CD4-positive, alpha-beta T cell treated with Interleukin-12 subunit alpha and Interleukin-12 subunit beta, for 1 hour (primary cell): ENCODE measurements around the gene CORIN.
A peak's percentile ranks its signal among the peaks of the same experiment; 100 is the strongest.
"Not testable (repeated sequence)": the region's sequence is repeated elsewhere in the genome, so short reads cannot be mapped to it uniquely, and the experiment has no call there.

Source experiments
- DNase-seq: peaks from one replicate; pipeline ENCODE4 v3.0.0-alpha.2; 2020

The CORIN gene

DNA sequence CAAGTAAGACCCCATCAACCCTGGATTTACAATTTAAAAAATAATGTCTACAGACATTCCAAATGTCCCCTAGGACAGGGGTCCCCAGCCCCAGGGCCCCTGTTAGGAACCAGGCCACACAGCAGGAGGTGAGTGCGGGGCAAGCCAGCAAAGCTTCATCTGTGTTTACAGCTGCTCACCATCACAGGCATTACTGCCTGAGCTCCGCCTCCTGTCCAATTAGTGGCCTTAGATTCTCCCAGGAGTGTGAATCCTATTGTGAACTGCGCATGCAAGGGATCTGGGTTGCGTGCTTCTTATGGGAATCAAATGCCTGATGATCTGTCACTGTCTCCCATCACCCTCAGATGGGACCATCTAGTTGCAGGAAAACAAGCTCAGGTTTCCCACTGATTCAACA is 206.7 kb downstream of the CORIN start:
- no peak for DNase-seq

DNA sequence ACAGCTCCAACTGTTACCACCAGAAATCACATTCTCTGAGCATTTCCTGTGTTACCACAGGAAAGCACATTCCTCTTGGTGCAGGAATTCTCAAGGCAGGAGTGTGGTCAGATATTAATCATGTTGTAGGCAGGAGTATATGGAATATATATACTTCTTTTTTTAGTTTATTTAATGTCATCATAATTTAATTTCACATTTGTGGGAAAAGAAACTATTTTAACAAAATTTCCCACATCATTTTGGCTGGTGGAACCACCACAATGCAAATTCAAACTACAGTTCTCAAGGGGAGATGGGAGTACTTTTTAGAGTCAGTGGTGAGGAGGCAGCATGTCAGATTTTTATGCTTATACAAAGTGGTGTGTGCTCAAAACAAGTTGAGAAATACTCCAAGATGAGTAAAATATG is 213.8 kb downstream of the CORIN start:
- DNase-seq, result no peak

DNA sequence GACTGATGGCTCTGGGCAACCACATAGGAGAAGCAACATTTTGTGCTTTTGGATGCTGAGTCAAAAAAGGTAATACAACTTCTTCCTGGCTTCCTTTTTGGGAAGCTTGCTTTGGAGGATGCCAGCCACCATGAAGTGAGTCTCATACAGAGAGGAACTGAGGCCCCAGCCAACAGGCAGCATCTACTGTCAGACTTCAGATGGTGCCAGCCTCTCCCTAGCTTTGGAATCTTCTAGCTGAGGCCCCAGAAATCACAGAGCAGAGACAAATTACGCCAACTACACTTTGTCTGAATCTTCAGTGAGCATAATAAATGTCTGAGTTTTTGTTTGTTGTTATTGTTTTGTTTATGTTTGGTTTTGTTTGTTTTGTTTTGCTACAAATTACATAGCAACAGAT is 216.7 kb downstream of the CORIN start:
- DNase-seq, result no peak

DNA sequence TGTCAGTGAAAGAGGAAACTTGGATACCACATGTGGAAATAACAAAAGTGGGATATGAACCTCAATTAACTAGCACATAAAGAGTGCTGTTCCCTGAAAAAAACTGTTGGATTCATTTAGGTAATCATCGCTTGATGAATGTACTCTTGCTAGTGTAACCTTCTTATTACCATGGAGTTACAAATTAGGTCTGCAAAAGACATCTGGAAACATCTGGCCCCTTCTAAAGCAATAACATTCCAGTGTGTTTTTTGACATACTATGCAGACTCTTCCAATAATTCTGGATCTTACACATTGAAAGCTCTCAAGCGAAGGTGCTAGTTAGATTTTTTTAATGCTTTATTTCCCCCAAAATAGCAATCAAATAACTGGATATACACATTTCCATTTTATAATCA is 218.2 kb downstream of the CORIN start:
- DNase-seq, result no peak

DNA sequence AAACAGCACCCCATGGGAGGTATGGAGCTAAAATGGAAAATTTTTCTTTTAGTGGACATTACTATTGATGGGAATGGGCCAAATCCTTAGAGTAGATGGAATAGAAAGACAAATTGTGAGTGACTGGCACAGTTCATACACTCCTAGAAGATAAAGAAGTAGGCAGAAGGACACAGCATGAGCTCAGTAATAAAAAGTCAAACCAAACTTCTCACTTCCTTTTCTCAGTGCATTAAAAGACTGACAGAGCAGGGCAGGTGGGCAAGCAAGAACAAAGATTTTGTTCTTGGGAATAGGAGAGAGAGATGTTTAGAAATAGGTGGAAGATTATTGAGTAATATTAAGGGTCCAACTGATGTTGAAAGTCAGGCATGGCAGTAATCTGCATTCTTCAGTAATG is 220.3 kb downstream of the CORIN start:
- DNase-seq, result no peak

DNA sequence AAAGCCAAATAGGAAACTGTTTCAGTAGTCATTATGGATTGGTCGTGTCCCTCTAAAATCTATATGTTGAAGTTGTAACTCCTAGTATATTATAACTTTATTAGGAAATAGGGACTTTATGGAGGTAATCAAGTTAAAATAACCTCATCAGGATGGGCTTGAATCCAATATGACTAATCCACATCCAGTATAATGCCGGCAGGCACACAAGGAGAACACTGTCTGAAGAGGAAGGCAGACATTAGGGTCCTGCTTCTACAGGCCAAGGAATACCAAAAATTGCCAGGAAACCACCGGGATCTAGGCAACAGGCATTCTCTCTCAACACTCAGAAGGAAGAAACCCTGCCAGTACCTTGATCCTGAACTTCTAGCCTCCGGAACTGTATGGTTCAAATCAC is 222.5 kb downstream of the CORIN start:
- DNase-seq, result no peak

DNA sequence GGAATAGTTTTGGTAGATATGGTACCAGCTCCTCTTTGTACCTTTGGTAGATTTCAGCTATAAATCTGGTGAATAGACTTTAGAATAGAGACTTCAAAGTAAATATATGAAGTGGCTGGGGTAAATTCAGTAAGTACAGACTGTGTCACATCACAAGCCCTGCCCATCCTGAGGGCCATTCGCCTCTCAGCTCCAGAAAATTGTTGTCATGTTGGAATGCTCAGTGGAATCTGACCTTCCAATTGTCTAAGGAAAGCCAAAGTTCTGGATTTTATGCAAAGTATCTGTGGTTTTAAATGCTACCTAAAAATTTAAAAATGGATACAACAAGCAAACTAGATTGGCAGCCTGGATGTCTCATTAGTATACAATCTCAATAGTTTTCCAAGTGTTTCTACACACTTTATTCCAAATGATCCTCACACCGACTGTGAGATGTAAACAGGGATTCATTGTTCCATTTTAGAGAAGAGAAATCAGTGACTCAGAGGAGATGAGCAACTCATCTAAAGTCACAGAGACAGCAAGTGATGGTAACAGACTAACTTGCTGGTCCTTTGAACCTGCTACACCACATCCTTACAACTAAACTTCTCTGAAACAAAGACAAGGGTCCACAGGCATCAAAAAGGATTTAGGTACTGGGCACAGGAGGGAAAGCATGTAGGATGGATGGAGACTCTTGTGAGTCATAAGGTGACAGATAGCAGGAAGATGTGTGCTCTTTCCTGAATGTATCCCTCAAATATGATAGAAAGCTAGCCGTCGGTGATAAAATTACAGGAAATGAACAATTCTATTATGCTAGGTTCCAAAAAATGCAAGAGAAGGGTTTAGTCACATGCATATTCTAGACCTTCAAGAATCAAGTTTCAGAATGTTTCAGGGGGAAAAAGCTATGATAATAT is 225.5 kb downstream of the CORIN start:
- DNase-seq, result no peak

DNA sequence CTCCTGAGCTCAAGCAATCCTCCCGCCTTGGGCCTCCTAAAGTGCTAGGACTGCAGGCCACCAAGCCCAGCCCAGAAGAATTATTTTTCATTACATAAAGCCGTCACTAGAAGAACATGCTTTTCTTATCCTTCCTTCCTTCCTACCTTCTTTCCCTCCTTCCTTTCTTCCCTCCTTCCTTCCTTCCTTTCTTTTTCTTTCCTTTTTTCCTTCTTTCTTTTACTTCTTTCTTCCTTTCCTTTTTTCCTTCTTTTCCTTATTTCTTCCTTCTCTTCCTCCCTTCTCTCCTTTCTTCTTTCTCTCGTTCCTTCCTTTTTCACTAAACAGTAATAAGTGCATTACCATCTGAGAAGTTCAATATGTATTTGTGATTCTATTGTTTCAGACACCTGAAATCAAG is 231.4 kb downstream of the CORIN start:
- DNase-seq, result no peak

DNA sequence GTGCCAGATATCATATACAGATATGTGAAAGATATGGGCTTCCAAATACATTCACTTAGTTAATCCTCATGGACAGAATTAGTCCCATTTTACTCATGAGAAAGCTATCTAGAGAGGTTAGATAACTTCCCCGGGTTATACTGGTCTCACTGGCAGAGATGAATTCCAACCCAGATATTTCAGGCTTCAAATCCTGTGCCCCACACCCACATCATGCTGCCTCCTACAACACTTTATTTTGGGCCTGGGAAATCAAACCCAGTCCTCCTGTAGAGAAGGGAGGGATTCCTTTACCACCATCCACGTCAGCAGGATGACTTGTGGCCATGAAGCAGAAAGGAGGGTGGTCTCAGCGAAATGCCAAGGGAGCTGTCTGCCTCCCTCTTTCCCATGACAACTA is 239.0 kb downstream of the CORIN start:
- DNase-seq, result no peak

DNA sequence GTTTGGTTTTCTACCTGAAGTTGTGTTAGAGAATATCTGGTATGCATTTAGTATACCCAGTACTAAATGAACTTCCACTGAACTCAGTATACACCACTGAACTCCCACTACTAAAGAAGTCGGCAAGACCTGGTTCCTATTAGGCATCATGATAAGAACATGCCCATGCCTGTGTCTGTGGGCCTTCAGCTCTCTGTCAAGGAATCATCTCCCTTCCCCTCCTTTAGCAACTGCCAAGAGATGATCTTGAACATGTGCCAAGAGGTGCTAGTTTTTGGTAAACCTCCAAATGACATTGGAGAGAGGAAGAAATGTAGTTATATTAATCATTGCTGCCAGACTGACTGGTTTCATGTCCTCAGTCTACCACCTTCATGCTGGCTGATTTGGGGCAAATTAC is 239.5 kb downstream of the CORIN start:
- DNase-seq, result no peak

DNA sequence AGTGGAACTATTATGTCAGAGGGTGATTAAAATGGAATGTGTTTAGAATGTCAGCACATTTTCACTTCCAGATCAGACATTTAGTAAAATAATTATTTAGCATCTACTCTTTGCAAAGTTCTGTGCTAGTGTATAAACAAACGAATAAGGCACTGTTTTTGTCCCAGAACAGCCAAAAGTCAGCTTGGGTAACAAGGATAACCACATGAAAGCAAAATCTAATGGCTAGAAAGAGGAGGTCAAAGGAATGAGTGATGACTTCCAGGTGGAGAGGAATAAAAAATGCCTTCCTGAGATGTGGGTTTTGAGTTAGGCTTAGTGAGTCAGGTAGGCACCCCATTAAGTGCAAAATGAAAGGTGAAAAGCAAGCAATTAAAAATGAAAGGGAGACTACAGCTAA is 240.2 kb downstream of the CORIN start:
- no peak for DNase-seq

DNA sequence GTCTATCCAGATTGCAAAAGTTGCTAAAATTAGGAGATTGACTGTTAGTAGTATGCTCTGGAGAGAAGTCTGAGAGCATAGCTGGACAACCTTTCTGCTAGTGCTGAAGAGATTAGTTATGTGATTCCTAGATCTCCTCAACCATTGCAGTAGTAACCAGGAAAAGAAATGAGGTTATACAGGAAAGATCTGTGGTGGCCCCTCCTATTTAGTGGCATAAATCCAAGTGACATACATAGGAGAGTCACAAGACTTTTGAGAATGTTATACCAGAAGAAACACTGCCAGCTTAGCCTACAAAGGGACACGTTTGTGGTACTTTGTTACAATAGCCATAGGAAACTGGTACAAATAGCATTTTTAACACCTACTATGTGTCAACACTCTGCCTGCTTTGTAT is 247.5 kb downstream of the CORIN start:
- DNase-seq, result no peak

DNA sequence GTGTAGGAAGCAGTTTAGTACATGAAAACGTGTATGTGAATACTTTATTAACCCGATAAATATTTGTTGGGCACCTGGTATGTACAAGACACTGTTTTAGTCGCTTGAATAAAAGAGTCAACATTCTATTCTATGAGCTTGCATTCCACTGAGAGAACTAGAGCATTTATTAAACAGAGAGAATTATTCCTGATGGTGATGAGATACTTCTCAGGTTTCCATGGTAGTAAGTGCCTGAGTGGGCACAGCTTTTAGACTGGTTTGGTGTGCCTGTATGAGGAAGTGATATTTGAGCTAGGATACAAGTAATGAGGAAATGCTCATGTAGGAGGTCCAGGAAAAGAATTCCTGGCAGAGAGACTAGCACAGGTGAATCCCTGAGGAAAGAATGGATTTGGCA is 258.6 kb downstream of the CORIN start:
- DNase-seq, result no peak

DNA sequence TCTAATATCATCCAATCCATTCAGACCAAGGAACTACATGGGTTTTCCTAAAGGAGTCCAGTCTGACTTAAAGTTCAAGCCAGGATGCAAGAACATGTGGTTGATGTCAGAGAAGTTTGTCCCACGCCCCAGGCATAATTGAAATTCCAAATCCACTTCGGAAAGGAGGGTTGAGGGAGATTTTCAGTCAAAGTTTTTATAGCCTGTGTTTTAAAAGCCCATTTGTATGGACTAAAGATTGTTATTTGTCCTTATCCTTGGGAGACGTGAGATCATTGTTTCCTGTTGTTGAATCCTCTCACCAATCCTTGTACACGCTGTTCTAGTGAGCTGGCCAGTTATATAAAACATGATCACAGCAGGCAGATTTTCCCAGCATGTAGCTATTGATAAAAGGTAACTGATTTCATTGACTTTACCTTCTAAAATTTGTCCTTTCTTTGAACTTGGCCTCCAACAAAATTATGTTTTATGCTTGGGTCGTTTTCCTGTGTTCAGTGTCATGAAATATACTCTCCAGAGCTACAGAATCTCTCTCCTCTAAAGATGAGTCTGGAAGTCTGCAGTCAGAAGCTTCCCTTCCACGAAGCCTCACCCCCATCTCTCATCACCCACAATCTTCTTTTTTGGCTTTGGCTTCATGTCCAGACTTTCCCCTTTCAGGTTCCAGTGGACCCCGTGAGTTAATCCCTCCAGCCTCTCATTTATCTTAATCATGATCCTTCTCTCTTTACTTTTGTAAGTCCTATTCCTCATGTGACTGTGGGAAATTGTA is 259.9 kb downstream of the CORIN start:
- no peak for DNase-seq

DNA sequence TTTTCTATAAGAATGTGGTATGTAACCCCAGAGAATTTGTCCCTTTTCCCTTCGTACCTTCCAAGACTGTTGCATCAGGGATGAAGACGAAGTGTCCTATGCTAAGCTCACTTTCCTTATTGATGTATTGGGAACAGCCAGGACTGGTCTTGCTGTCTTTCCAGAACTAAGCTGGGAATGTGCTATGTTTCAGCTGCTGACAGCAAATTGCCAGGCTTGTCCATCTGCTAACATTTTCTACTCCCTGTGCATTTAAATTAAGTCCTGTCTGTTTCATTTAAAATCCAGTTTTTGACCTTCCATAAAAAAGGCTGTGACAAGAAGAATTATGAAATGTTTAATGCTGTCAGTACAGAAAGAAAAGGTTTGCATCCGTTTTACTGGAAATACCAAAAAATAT is 264.9 kb downstream of the CORIN start:
- DNase-seq, result no peak

DNA sequence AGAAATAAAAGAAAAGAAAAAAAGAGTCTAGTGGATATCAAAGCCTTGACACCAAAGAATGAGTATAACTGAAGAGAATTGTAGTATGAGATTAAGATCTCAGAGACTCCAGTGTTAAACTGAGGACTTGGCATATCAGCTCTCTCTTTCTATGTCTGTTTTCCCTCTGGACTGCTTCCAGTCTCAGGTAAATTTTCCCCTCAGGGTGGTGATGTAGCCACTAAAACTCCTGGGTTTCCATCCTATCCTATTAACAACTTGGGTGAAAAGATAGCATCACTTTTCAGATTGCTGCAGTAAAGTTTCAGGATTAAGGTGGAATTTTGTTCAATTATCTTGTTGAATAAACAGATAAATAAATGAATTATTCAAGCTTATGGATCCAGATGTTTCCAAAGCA is 267.1 kb downstream of the CORIN start:
- no peak for DNase-seq

DNA sequence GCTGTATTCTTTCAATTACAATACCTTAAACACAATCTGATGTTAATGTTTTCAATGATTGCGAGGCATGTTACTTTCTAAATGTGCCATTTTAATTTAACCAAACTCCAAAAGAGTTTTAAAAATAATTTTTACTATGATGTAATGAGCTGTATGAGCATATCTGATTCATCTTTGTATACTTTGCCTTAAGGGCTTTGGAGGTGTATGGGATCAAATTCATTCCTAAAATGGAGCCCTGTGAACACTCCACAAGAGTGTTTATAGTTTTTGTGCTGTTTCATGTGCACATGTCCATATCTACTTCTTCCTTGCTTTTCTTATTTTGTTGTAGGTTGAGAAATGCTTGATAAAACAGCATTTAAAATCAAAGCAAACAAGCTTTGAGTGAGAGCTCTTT is 270.4 kb downstream of the CORIN start:
- no peak for DNase-seq

DNA sequence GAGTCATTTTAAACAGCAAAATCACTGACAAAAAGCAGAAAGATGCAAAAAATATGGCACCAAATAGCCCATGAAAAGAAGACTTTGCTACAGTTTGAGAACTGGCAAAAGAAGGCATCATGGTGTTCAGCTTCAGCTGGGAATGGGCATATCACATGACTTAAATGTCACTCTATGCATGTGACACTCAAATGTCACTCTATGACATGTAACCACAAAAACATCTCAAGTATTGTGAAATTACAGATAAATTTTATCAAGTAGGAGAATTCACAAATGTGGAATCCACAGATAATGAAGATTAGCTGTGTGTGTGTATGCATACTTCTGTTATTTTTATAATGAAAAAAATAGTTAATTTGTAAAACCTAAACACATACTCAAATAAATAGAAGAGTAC is 270.9 kb downstream of the CORIN start:
- no peak for DNase-seq

DNA sequence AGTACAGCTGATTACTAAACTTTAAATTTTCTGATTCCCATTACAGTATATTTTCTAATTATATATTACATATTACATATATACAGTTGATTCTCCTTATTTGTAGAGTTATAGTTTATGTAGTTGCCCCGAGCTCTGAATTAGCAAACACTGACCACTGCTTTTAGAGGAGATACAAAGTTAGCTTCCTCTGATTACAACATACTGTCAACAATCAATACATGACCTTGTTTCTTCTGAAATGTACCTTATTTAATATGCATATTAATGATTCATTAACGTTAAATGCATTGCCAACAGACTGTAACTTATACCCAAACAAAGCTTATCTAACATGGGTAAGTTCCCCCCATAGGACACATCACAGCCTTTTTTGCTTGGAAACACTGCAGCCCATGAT is 271.3 kb downstream of the CORIN start:
- DNase-seq, result no peak

DNA sequence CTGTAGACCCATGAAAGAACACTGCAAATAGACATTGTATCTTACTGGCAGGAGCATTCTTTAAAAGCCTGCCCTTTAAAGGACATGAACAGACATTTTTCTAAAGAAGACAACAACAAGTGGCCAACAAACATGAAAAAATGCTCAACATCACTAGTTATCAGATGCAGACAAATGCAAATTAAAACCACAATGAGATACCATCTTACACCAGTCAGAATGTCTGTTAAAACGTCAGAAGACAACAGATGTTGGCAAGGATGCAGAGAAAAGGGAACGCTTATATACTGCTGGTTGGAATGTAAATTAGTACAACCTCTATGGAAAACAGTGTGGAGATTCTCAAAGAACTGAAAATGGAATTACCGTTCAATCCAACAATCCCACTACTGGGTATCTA is 275.6 kb downstream of the CORIN start:
- peak; percentile 3 for DNase-seq

DNA sequence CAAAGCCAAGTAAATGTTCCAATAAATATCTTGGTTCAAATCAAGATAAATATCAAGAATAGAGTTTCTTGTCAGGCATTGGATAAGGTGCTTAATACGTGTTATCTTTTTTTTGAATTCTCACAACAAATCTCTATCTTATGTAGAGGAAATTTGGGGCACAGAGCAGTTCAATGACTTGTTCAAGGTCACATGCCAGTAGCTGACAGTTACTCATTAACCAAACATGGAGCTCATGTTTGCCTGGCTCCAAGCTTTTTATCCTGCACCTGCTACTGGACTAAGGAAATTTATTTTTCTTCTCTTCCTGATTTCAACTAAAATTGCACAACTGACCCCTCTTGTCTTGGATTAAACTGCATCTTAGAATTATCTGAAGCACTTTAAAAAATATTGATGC is 276.5 kb downstream of the CORIN start:
- DNase-seq, result no peak

DNA sequence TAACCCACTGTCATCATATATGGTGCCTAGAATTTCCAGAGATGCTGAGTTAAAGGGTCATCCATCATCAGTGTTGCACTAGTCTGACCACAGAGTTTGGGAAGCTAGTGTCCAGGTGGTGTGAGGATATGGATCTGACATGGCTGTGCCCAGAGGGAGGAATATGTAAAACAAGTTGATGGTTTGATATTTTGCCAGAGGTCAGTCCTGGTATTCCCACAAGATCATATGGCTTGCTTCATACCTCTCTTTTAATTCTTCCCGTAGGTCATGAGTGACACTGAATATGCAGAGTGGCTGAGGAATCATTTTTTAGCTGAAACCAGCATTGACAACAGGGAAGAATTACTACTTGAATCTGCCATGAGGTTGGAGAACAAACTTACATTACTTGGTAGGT is 277.2 kb downstream of the CORIN start:
- DNase-seq, result no peak

DNA sequence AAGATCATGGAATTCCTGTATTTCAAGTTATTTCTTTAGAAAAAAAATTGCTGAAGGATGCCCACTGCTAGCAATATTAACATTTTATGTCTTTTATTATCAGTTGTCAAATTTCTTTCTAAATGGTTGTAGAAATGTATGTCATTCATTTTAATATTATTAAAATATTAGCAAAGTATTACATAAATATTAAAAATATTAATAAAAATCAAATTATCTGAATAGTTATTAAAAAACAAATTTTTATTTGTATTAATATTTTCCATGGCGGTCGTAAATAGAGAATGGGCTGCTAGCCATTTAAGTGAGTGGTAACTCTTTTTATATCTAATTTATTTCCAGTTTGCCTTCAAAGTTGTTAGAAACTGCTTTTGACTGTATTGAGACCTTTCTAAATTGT is 280.6 kb downstream of the CORIN start:
- DNase-seq, result no peak

DNA sequence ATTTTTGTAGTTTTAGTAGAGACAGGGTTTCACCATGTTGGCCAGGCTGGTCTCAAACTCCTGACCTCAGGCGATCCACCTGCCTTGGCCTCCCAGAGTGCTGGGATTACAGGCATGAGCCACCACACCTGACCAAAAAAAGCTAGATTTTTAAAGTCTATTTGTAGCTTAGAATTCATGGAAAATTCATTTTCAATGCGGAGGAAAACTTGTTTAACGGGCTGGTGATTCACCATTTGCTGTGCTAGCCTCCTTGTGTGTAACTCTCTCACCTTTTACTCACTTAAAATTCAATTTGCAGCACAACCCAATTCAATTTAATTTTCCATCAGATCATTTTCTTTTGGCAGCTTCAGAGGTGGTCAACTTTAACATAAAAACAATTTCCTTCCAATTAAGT is 281.9 kb downstream of the CORIN start:
- not testable (repeated sequence) for DNase-seq
